Thyroid gland (tissue), 4 donors: ENCODE data around the gene FSTL3. TPM values are rescaled to one million over a fixed set of nuclear protein-coding genes. Genes with fewer than 3 reads are reported as not detected.
A peak's percentile ranks its signal among the peaks of the same experiment; 100 is the strongest.
"Not testable (repeated sequence)": the region's sequence is repeated elsewhere in the genome, so short reads cannot be mapped to it uniquely, and the experiment has no call there.

ENCODE experiments used
- DNase-seq, 2 donors: peaks; one replicate each; pipeline ENCODE4 v3.0.0-alpha.2; 2019
- H3K27ac ChIP-seq, 3 donors: fragments of 200-600 bp; sonication (generic); 1 replicate in 2 of 3; 2 replicates in 1 of 3; pipeline ENCODE4 v1.5.1; 2016 to 2019; ENCODE audit warnings: mild to moderate bottlenecking in 1 of 3, moderate library complexity in 1 of 3
- H3K27me3 ChIP-seq: fragments of 200-600 bp; sonication (generic); one replicate; pipeline ENCODE4 v1.5.1; 2019
- H3K36me3 ChIP-seq, 2 donors: fragments of 200-600 bp; sonication (generic); one replicate each; pipeline ENCODE4 v1.5.1; 2016 to 2019
- H3K4me1 ChIP-seq, 2 donors: fragments of 200-600 bp; sonication (generic); one replicate each; pipeline ENCODE4 v1.5.1; 2017 to 2019
- H3K4me3 ChIP-seq, 3 donors: fragments of 200-600 bp; sonication (generic); replicated peaks in 1 of 3; 1 replicate in 2 of 3; 2 replicates in 1 of 3; pipeline ENCODE4 v1.5.1; 2016; ENCODE audit warnings: mild to moderate bottlenecking in 1 of 3
- H3K9me3 ChIP-seq: fragments of 200-600 bp; sonication (generic); one replicate; pipeline ENCODE4 v1.5.1; 2017
- POLR2A ChIP-seq, 2 donors: fragments of 450-650 bp; IDR thresholded peaks; one replicate each; pipeline ENCODE4 v1.6.1; 2017; ENCODE audit warnings: antibody characterized with exemption in 2 of 2, mild to moderate bottlenecking in 2 of 2, moderate library complexity in 1 of 2
- WGBS, 2 donors: methylation state at CpG; one replicate each; pipeline ENCODE4 v1.1.5; 2017; 5-methylcytosine and 5-hydroxymethylcytosine counted together
- intact Hi-C: fragments of 100-400 bp; cut with DNase I; formaldehyde crosslinking; loops from one replicate; pipeline ENCODE4 v1.15.1; 2023
- total RNA-seq, 4 donors: library from RNA; depleted of rRNA; stranded (reverse); fragments of >200 nt; gene quantifications; one replicate each; pipeline ENCODE4 v1.2.3, GENCODE V29; 2016
- TF ChIP-seq, protein P1 (sequence below), 6 experiments: fragments of 200-600 bp in 3 of 6; fragments of 450-650 bp in 3 of 6; sonication (generic) in 3 of 6; IDR thresholded peaks; one replicate each; pipeline ENCODE4 v1.5.1; 2016 to 2019; ENCODE audit warnings: antibody characterized with exemption in 6 of 6, mild to moderate bottlenecking in 2 of 6, inconsistent platforms in 1 of 6, moderate library complexity in 1 of 6

The FSTL3 gene
- total RNA-seq, result 10 to 100 TPM; 16.2 to 73.4 (median 62.9) TPM

- DNase-seq, result no peak
Measured at GRCh38 chr19:676339-677105, at the start of gene FSTL3. Gene FSTL3 (plus strand): TSS chr19:676392. CDS start chr19:676424, 32 bp downstream.

GRCh38 chr19:626566-626965 is 49.6 kb upstream of the FSTL3 start:
- WGBS, 2 donors, result 95 to 97% methylated on average over 7 of the region's 7 CpGs
- DNase-seq, H3K4me3 ChIP-seq, H3K9me3 ChIP-seq, H3K27me3 ChIP-seq, H3K27ac ChIP-seq, H3K4me1 ChIP-seq, intact Hi-C loops: not testable (repeated sequence)
- H3K36me3 ChIP-seq, result peaks cover 29 to 43% of the 10 kb centered on the region in 2 donors

More at GRCh38 chr19:676339-677105, at the start of gene FSTL3:
- Histone ChIP-seq H3K27ac (peak within 1 kb of the TSS in 2 of 3 donors; percentile 67 to 80), H3K4me1 (peaks cover 17 to 38% of the 10 kb centered on the region in 2 donors), H3K4me3 (peak within 1 kb of the TSS in 1 of 3 donors; percentile 41), H3K27me3 (no peaks in the 10 kb centered on the region), H3K36me3 (no peaks in the 10 kb centered on the region), H3K9me3 (no peaks in the 10 kb centered on the region)
- intact Hi-C loops, result no loop called here
- WGBS, 2 donors, result 9 to 18% methylated on average over 2 to 6 of the region's 63 CpGs
- TF ChIP-seq, protein P1, sequence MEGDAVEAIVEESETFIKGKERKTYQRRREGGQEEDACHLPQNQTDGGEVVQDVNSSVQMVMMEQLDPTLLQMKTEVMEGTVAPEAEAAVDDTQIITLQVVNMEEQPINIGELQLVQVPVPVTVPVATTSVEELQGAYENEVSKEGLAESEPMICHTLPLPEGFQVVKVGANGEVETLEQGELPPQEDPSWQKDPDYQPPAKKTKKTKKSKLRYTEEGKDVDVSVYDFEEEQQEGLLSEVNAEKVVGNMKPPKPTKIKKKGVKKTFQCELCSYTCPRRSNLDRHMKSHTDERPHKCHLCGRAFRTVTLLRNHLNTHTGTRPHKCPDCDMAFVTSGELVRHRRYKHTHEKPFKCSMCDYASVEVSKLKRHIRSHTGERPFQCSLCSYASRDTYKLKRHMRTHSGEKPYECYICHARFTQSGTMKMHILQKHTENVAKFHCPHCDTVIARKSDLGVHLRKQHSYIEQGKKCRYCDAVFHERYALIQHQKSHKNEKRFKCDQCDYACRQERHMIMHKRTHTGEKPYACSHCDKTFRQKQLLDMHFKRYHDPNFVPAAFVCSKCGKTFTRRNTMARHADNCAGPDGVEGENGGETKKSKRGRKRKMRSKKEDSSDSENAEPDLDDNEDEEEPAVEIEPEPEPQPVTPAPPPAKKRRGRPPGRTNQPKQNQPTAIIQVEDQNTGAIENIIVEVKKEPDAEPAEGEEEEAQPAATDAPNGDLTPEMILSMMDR (IDR thresholded peaks at IDR 0.05), result no peak
- peak in 1 of 2 donors; percentile 3 for TF ChIP-seq POLR2A (IDR thresholded peaks at IDR 0.05)

GRCh38 chr19:628168-628567 is 48.0 kb upstream of the FSTL3 start:
- DNase-seq, result no peak
- H3K27ac ChIP-seq, result no peak overlapping the region
- intact Hi-C loops, result no loop called here
- peaks cover 17 to 27% of the 10 kb centered on the region in 2 donors for H3K36me3 ChIP-seq
- 86 to 91% methylated on average over 19 of the region's 19 CpGs for WGBS, 2 donors
- TF ChIP-seq, protein P1 (IDR thresholded peaks at IDR 0.05), result peak in 1 of 6 experiments; percentile 7
- no peak for TF ChIP-seq POLR2A (IDR thresholded peaks at IDR 0.05)
- H3K4me1 ChIP-seq, result peaks cover 8 to 13% of the 10 kb centered on the region in 2 donors
- no peak overlapping the region for H3K4me3 ChIP-seq
- H3K27me3 ChIP-seq, result no peaks in the 10 kb centered on the region
- H3K9me3 ChIP-seq, result no peaks in the 10 kb centered on the region

DNA sequence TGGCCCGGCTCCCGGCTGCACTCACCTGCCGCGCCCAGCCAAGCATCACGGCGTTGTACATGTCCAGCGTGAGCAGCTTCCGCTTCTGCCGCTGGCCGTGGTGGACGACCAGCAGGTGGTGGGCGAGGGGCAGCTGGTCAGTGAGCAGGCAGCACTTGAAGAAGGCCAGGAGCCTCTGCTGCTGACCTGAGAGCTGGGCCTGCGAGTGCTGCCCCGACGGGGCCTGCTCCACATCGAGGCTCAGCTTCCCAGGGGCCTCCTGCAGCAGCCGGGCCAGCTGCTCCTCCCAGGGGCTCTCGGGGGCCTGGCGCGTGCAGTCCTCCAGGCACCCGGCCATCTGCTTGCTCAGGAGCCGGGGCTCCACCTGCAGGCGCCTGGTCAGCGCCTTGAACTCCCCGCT is 46.7 kb upstream of the FSTL3 start:
- H3K27ac ChIP-seq, H3K9me3 ChIP-seq, intact Hi-C loops, H3K27me3 ChIP-seq, DNase-seq, H3K4me3 ChIP-seq: not testable (repeated sequence)
- 74 to 75% methylated on average over 23 to 25 of the region's 25 CpGs for WGBS, 2 donors
- Histone ChIP-seq H3K36me3 (peaks cover 12 to 13% of the 10 kb centered on the region in 2 donors), H3K4me1 (peaks cover 15 to 19% of the 10 kb centered on the region in 2 donors)

DNA sequence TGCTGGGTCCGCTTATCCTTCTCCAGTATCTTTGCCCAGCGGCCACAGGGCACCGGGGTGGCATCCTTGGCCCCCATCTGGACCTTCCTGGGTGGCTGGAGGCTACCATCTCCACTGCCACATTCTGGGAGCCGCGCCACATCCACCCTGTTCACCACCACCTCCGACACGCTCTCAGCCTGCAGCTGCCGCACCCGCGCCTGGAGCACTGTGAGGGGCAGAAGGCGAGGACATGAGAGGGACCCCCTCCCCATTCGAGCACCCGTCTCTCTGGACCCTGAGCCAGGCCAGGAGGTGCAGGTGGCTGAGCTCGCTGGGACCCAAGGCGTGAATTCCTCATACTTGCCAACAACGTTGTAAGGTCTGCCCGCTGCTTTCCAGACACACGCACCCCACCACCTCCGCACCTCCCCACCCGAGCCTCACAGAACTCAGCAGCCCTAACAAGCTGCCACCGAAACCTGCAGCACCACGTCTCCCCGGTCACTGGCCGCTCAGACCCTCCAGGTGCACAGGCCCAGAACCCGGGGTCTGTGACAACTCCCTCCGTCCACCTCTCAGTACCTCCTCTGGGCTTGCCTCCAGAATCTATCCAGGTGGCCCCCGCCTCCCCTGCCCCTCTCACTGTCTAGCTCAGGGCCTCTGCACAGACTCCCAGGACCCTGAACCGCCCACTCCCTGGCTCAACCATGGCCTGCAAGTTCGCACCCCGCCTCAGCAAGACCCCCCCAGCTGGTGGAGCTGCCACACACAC is 46.1 kb upstream of the FSTL3 start:
- intact Hi-C loops, result no loop called here
- no peaks in the 10 kb centered on the region for H3K27me3 ChIP-seq
- H3K27ac ChIP-seq, result no peak overlapping the region
- DNase-seq, result no peak
- no peak overlapping the region for H3K4me3 ChIP-seq
- H3K4me1 ChIP-seq, result peaks cover 16 to 21% of the 10 kb centered on the region in 2 donors
- peaks cover 10 to 12% of the 10 kb centered on the region in 2 donors for H3K36me3 ChIP-seq
- H3K9me3 ChIP-seq, result no peaks in the 10 kb centered on the region
- TF ChIP-seq, protein P1 (IDR thresholded peaks at IDR 0.05), result no peak
- 93 to 98% methylated on average over 28 to 30 of the region's 30 CpGs for WGBS, 2 donors
